K562 (cell line): ENCODE measurements around the gene GRAPL. TPM values are rescaled to one million over a fixed set of nuclear protein-coding genes. Genes with fewer than 3 reads are reported as not detected.
"Not testable (repeated sequence)": the region's sequence is repeated elsewhere in the genome, so short reads cannot be mapped to it uniquely, and the experiment has no call there.

Experiments used
- ATAC-seq: fragments of 200-7000 bp; cut with Tn5 transposase; 3 replicates; pipeline ENCODE4 v1.9.1; 2020; ENCODE audit warnings: moderate library complexity
- BruUV-seq: library from RNA; stranded (reverse); fragments of 400-500 nt; replicated peaks from 2 replicates; lab custom pipeline; 2021; lab: Mats Ljungman, UMichigan
- CTCF ChIA-PET: fragments of 300-600 bp; formaldehyde crosslinking; extraction: SDS; loops from one replicate; lab custom pipeline; 2021; ENCODE audit warnings: low intra/inter-chr PET ratio; lab: Yijun Ruan, JAX
- POLR2A ChIA-PET: fragments of 300-600, 350-650 bp; sonication (Branson Sonifier 250); formaldehyde crosslinking; extraction: SDS; loops from one replicate; lab custom pipeline; 2021; ENCODE audit warnings: antibody characterized with exemption, inconsistent platforms; lab: Yijun Ruan, JAX
- DNase-seq, 4 experiments: peaks; one replicate each; pipeline versions ENCODE4 v3.0.0 to v3.0.0-alpha.2; 2011 to 2018; ENCODE audit warnings: low spot score in 3 of 4, mixed read lengths in 3 of 4; ENCODE audit errors: extremely low read depth in 1 of 4
- FAIRE-seq: peaks from 2 replicates; lab custom pipeline; 2011; peaks lifted over from hg19 to GRCh38; lab: Jason Lieb, UNC
- H2AFZ ChIP-seq: 2 replicates; pipeline ENCODE4 v1.6.0; 2011; ENCODE audit warnings: low read depth, low read length, control low read depth, inconsistent platforms
- H3K27ac ChIP-seq: fragments of 200-600 bp; 3 replicates; pipeline ENCODE4 v1.8.0; 2011; ENCODE audit warnings: low read depth, mild to moderate bottlenecking, control low read depth, inconsistent platforms, low read length, moderate library complexity, mixed read lengths; ENCODE audit errors: extremely low read depth
- H3K27me3 ChIP-seq, 2 experiments: fragments of 300-600 bp in 1 of 2; 2 replicates in 1 of 2; 3 replicates in 1 of 2; pipeline versions ENCODE4 v1.6.0 to v1.8.0; 2011; ENCODE audit warnings: inconsistent platforms in 2 of 2, low read length in 2 of 2, mild to moderate bottlenecking in 1 of 2, mixed read lengths in 1 of 2, moderate library complexity in 1 of 2; ENCODE audit not compliant: control insufficient read depth in 2 of 2, insufficient read depth in 2 of 2
- H3K36me3 ChIP-seq: fragments of 300-600 bp; 3 replicates; pipeline ENCODE4 v1.8.0; 2011; ENCODE audit warnings: mild to moderate bottlenecking, low read length, inconsistent platforms; ENCODE audit not compliant: control insufficient read depth, insufficient read depth
- H3K4me1 ChIP-seq, 2 experiments: fragments of 200-600 bp in 1 of 2; replicated peaks in 1 of 2; 2 replicates in 1 of 2; 3 replicates in 1 of 2; pipeline versions ENCODE4 v1.5.1 to v1.8.0; 2011; ENCODE audit warnings: inconsistent platforms in 2 of 2, low read length in 2 of 2, mild to moderate bottlenecking in 1 of 2, mixed read lengths in 1 of 2, moderate library complexity in 1 of 2; ENCODE audit not compliant: control insufficient read depth in 2 of 2, insufficient read depth in 2 of 2
- H3K4me2 ChIP-seq: 2 replicates; pipeline ENCODE4 v1.6.1; 2011; ENCODE audit warnings: low read length, control low read depth, inconsistent platforms, mixed read lengths; ENCODE audit not compliant: insufficient read depth
- H3K4me3 ChIP-seq: fragments of 200-600 bp; sonication (generic), shearing (Covaris generic); 2 replicates; pipeline ENCODE4 v1.5.1; 2016; ENCODE audit warnings: control low read depth, inconsistent platforms
- H3K79me2 ChIP-seq: fragments of 200-600 bp; 3 replicates; pipeline ENCODE4 v1.8.0; 2011; ENCODE audit warnings: low read length, inconsistent platforms; ENCODE audit not compliant: control insufficient read depth, insufficient read depth
- H3K9ac ChIP-seq, 2 experiments: 2 replicates each; pipeline versions ENCODE4 v1.6.0 to v1.6.1; 2011; ENCODE audit warnings: low read depth in 2 of 2, low read length in 2 of 2, control low read depth in 1 of 2, inconsistent platforms in 1 of 2, mild to moderate bottlenecking in 1 of 2, mixed read lengths in 1 of 2; ENCODE audit not compliant: insufficient read depth in 1 of 2
- H3K9me1 ChIP-seq: one replicate; pipeline ENCODE4 v1.6.0; 2011; ENCODE audit warnings: inconsistent platforms, mild to moderate bottlenecking, low read length, moderate library complexity; ENCODE audit not compliant: control insufficient read depth, insufficient read depth
- H3K9me3 ChIP-seq: replicated peaks from 2 replicates; pipeline ENCODE4 v1.5.1; 2011; ENCODE audit warnings: low read depth, low read length, inconsistent platforms; ENCODE audit not compliant: control insufficient read depth, insufficient read depth
- H4K20me1 ChIP-seq: replicated peaks from 2 replicates; pipeline ENCODE4 v1.6.1; 2011; ENCODE audit warnings: low read length, inconsistent platforms, mixed read lengths; ENCODE audit not compliant: control insufficient read depth, insufficient read depth
- WGBS: fragments of 100-300 bp; shearing (Covaris generic); methylation state at CpG from one replicate; pipeline ENCODE4 v1.1.6; 2016; ENCODE audit warnings: low coverage, mixed read lengths; ENCODE audit not compliant: insufficient coverage; ENCODE audit errors: missing lambda C conversion rate; 5-methylcytosine and 5-hydroxymethylcytosine counted together
- in situ Hi-C: fragments of 300-500 bp; cut with MboI; formaldehyde crosslinking; loops from 4 replicates; pipeline ENCODE4 v1.15.0; 2018; ENCODE audit warnings: inconsistent platforms, mixed read lengths
- intact Hi-C: fragments of 100-400 bp; cut with micrococcal nuclease; formaldehyde crosslinking; loops from 2 replicates; pipeline ENCODE4 v1.14.2; 2022
- polyA plus RNA-seq, 8 experiments: library from polyadenylated mRNA; depleted of rRNA in 4 of 8; stranded (reverse) in 5 of 8; unstranded in 3 of 8; fragments of >200 nt; fragmentation: Nextera tagmentation in 2 of 8; fragmentation: Illumina TruSeq in 1 of 8; extraction: Ambion mirVana in 2 of 8; extraction: Trizol in 1 of 8; gene quantifications; 2 replicates each; pipeline versions ENCODE4 v1.2.1 to v1.2.3, GENCODE V29; 2011 to 2014; ENCODE audit warnings: inconsistent platforms in 1 of 8, missing spikeins in 1 of 8
- total RNA-seq, 7 experiments: library from RNA; depleted of rRNA in 6 of 7; stranded (reverse); fragments of >200 nt in 6 of 7; fragmentation: Illumina TruSeq in 2 of 7; extraction: Trizol in 2 of 7; gene quantifications; 2 replicates each; pipeline versions ENCODE4 v1.2.1 to v1.2.3, GENCODE V29; 2011 to 2021; ENCODE audit warnings: low replicate concordance in 1 of 7

Gene GRAPL
- total and polyA plus RNA-seq, 9 of the 15 experiments (the other 6 are each of a cell fraction or from before 2014, with no cell fraction given) = 0.22 TPM; not detected in 8

DNA sequence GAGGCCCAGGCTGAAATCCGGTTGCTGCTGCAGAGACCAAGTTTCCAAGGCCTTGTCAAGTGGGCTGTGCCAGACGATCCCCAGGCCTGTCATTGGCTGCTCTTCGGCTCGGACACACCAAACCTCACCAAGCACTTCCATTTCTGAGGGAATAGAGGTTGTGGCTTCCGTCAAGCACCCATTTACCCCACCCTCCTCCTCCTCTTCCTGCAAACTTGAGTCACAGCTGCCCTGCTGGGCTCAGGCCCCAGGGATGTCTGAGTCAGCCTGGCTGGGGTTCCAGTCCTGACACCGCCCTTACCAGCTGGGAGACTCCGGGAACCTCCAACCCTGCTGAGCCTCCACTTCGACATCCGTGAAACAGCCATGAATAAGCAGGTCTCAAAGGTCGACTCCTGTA lies 31.1 kb downstream of the GRAPL start:
- FAIRE-seq, in situ Hi-C loops, BruUV-seq: not testable (repeated sequence)

DNA sequence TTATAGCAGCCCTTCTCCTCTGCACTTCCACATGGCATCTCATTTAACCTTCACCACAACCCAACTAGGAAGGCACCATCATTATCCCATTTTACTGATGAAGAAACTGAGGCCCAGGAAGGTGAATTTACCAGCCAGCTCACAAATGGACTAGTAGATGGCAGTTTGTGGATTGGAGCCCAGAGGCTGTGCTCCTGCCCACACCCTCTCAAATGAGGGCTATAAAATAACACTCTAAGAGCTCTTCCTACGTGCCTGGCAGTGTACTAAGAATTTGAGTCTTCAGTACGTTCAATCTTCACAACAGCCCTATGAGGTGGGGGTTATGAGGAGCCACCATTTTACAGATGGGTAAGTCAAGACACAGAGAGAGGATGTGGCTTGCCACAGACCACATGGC lies 31.5 kb downstream of the GRAPL start:
- WGBS = no CpG with 5 or more reads among the region's 2 CpGs
- POLR2A ChIA-PET, FAIRE-seq: not testable (repeated sequence)

More for the DNA sequence above, 31.1 kb downstream of the GRAPL start:
- H3K4me1 ChIP-seq, H3K79me2 ChIP-seq, H3K27me3 ChIP-seq, CTCF ChIA-PET, H3K36me3 ChIP-seq, H3K27ac ChIP-seq, H3K9ac ChIP-seq, intact Hi-C loops, H3K4me2 ChIP-seq, H2AFZ ChIP-seq, H4K20me1 ChIP-seq, POLR2A ChIA-PET, ATAC-seq, DNase-seq, H3K9me3 ChIP-seq, H3K9me1 ChIP-seq, H3K4me3 ChIP-seq: not testable (repeated sequence)
- no CpG with 5 or more reads among the region's 10 CpGs for WGBS

DNA sequence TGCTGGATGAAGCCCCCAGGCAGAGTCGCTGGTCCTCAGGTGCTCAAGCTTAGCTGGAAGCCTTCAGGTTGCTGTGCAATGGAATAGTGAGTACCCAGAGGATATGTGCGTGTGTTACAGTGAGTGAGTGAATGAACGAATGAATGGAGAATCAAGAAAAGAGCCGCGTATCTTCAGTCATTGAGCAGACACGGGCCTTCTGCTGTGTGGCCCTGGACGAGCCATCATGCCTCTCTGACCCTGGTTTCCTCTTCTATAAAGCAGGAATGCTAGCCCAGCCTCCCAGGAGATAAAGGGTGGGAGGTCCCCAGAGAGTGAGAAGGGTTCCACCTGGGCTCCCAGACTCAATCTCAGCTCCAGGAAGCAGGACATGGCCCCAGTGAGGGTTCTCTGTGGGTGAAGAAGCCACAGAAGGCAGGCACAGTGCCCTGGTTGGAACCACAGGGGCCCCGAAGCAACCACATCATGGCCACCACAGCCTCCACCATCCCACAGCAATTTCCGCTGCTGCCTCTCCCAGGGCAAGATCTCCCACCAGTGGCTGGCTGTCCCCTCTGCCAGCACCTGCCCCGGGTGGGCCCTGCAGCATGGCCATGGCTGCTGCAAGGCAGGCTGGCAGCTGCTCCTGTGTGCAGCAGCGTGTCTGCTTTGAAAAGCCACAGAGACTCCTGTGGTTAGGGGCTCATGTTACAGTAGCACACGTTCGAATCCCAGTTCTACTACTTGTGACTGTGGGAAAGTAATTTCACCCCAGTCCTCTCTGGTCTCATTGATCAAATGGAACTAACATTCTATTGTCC lies 34.1 kb downstream of the GRAPL start:
- H3K4me1 ChIP-seq, H3K4me2 ChIP-seq, ATAC-seq, CTCF ChIA-PET, H3K27me3 ChIP-seq, H2AFZ ChIP-seq, H3K27ac ChIP-seq, H4K20me1 ChIP-seq, H3K36me3 ChIP-seq, BruUV-seq, H3K9ac ChIP-seq, DNase-seq, FAIRE-seq, H3K9me3 ChIP-seq, H3K4me3 ChIP-seq, in situ Hi-C loops, H3K9me1 ChIP-seq, H3K79me2 ChIP-seq, POLR2A ChIA-PET, intact Hi-C loops: not testable (repeated sequence)
- no CpG with 5 or more reads among the region's 13 CpGs for WGBS

More for the DNA sequence above, 31.5 kb downstream of the GRAPL start:
- H3K4me2 ChIP-seq, H3K79me2 ChIP-seq, H4K20me1 ChIP-seq, BruUV-seq, H3K9me1 ChIP-seq, H3K4me3 ChIP-seq, H2AFZ ChIP-seq, H3K9me3 ChIP-seq, H3K36me3 ChIP-seq, intact Hi-C loops, H3K27ac ChIP-seq, in situ Hi-C loops, ATAC-seq, H3K4me1 ChIP-seq, CTCF ChIA-PET, H3K27me3 ChIP-seq, DNase-seq, H3K9ac ChIP-seq: not testable (repeated sequence)
